ENCODE data around the gene SLC39A9. TPM values are rescaled to one million over a fixed set of nuclear protein-coding genes. Genes with fewer than 3 reads are reported as not detected.

SLC39A9 gene
- total and polyA plus RNA-seq, 2 of the 13 experiments (the other 11 are each of a cell fraction or from before 2014, with no cell fraction given), result 46.6 to 69.5 TPM

DNA sequence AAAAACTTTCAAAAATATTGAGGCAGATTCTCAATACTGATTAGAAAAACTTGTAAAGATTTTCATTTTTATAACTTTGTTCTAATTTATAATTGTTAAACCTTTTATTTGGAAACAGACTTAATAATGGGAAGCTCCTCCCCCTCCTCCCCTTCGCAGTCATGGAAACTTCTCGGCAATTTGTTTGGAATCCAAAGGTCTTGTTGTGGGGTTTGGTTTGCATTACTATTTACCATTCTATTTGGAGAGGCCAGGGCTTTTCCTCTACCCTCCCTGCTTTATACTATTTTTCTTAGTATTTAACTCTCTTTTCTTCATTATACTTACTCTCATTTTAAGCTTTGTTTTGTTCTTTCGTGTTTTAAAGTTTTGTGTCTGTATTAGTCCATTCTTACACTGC lies 6.0 kb downstream of the SLC39A9 start:
- TF ChIP-seq ZNF501 (CRISPR knock-in tag; IDR thresholded peaks at IDR 0.05), result no peak
- TF ChIP-seq, protein P1, sequence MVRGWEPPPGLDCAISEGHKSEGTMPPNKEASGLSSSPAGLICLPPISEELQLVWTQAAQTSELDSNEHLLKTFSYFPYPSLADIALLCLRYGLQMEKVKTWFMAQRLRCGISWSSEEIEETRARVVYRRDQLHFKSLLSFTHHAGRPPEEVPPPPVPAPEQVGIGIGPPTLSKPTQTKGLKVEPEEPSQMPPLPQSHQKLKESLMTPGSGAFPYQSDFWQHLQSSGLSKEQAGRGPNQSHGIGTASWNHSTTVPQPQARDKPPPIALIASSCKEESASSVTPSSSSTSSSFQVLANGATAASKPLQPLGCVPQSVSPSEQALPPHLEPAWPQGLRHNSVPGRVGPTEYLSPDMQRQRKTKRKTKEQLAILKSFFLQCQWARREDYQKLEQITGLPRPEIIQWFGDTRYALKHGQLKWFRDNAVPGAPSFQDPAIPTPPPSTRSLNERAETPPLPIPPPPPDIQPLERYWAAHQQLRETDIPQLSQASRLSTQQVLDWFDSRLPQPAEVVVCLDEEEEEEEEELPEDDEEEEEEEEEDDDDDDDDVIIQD (CRISPR knock-in tag; IDR thresholded peaks at IDR 0.05; ENCODE audit: low read depth), result peak; percentile 49; the same call in 1 of the 2 replicates
- H4K20me1 ChIP-seq (ENCODE audit: insufficient read depth, low read length), result peaks cover 16% of the 10 kb centered on the region

GRCh38 chr14:69404883-69405282 lies 6.4 kb downstream of the SLC39A9 start:
- in situ Hi-C loops (cut with HindIII; ENCODE audit: extremely low pct_ligation_motif_present, low pct_unique_long_range_greater_than_20kb), result no loop called here
- Histone ChIP-seq H3K27me3 (ENCODE audit: control insufficient read depth in 1 of 2, insufficient read depth in 2 of 2, low read length in 2 of 2) (no peaks in the 10 kb centered on the region), H3K4me2 (ENCODE audit: low read depth, low read length) (no peak overlapping the region), H4K20me1 (ENCODE audit: insufficient read depth, low read length) (peaks cover 16% of the 10 kb centered on the region), H3K4me3 (replicated peaks in 1 of 3; ENCODE audit: insufficient read depth in 1 of 3, low read depth in 2 of 3, low read length in 3 of 3) (no peak overlapping the region), H2AFZ (ENCODE audit: low read length) (no peak overlapping the region), H3K4me1 (ENCODE audit: insufficient read depth, low read length) (peaks cover 35% of the 10 kb centered on the region), H3K36me3 (replicated peaks in 1 of 2; ENCODE audit: control insufficient read depth in 1 of 2, insufficient read depth in 2 of 2, low read length in 2 of 2) (peaks cover 3 to 6% of the 10 kb centered on the region in 2 experiments; a peak in 1 of 5 replicates), H3K9me3 (ENCODE audit: low read length) (no peaks in the 10 kb centered on the region), H3K27ac (ENCODE audit: extremely low read length, insufficient read depth, low read length) (no peak overlapping the region), H3K9ac (ENCODE audit: insufficient read depth, low read depth, low read length) (no peak overlapping the region), H3K79me2 (ENCODE audit: insufficient read depth, low read length) (peaks cover 88% of the 10 kb centered on the region)
- CTCF ChIA-PET (ENCODE audit: low intra/inter-chr PET ratio, low total read pairs), result no interaction called here
- TF ChIP-seq KLF13 (CRISPR knock-in tag; IDR thresholded peaks at IDR 0.05), result no peak
- TF ChIP-seq ZNF354B (CRISPR knock-in tag; IDR thresholded peaks at IDR 0.05), result no peak
- TF ChIP-seq ZNF138 (CRISPR knock-in tag; IDR thresholded peaks at IDR 0.05; ENCODE audit: low read depth), result no peak
- TF ChIP-seq ZNF367 (CRISPR knock-in tag; IDR thresholded peaks at IDR 0.05; ENCODE audit: borderline replicate concordance), result no peak
- no peak for TF ChIP-seq IKZF5 (CRISPR knock-in tag; IDR thresholded peaks at IDR 0.05)
- TF ChIP-seq, protein P2, sequence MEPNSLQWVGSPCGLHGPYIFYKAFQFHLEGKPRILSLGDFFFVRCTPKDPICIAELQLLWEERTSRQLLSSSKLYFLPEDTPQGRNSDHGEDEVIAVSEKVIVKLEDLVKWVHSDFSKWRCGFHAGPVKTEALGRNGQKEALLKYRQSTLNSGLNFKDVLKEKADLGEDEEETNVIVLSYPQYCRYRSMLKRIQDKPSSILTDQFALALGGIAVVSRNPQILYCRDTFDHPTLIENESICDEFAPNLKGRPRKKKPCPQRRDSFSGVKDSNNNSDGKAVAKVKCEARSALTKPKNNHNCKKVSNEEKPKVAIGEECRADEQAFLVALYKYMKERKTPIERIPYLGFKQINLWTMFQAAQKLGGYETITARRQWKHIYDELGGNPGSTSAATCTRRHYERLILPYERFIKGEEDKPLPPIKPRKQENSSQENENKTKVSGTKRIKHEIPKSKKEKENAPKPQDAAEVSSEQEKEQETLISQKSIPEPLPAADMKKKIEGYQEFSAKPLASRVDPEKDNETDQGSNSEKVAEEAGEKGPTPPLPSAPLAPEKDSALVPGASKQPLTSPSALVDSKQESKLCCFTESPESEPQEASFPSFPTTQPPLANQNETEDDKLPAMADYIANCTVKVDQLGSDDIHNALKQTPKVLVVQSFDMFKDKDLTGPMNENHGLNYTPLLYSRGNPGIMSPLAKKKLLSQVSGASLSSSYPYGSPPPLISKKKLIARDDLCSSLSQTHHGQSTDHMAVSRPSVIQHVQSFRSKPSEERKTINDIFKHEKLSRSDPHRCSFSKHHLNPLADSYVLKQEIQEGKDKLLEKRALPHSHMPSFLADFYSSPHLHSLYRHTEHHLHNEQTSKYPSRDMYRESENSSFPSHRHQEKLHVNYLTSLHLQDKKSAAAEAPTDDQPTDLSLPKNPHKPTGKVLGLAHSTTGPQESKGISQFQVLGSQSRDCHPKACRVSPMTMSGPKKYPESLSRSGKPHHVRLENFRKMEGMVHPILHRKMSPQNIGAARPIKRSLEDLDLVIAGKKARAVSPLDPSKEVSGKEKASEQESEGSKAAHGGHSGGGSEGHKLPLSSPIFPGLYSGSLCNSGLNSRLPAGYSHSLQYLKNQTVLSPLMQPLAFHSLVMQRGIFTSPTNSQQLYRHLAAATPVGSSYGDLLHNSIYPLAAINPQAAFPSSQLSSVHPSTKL (CRISPR knock-in tag; IDR thresholded peaks at IDR 0.05), result no peak
- TF ChIP-seq ZNF501 (CRISPR knock-in tag; IDR thresholded peaks at IDR 0.05), result no peak
- FAIRE-seq (no peak), DNase-seq (ENCODE audit: low spot score) (no peak), ATAC-seq (no peak)
- intact Hi-C loops (cut with micrococcal nuclease; ENCODE audit: unreplicated experiment), result no loop called here
- WGBS (ENCODE audit: low lambda C conversion rate), result 94% methylated on average over 5 of the region's 5 CpGs
- POLR2A ChIA-PET, result no interaction called here
- BruUV-seq (replicated peaks), result no TSS peak

More for the DNA sequence above, 6.0 kb downstream of the SLC39A9 start:
- intact Hi-C loops (cut with micrococcal nuclease; ENCODE audit: unreplicated experiment) (no loop called here), in situ Hi-C loops (cut with HindIII; ENCODE audit: extremely low pct_ligation_motif_present, low pct_unique_long_range_greater_than_20kb) (no loop called here)
- no peak for FAIRE-seq
- no peaks in the 10 kb centered on the region for H3K9me3 ChIP-seq (ENCODE audit: low read length)
- peaks cover 3 to 6% of the 10 kb centered on the region in 2 experiments; a peak in 1 of 5 replicates for H3K36me3 ChIP-seq (replicated peaks in 1 of 2; ENCODE audit: control insufficient read depth in 1 of 2, insufficient read depth in 2 of 2, low read length in 2 of 2)
- H3K4me3 ChIP-seq (replicated peaks in 1 of 3; ENCODE audit: insufficient read depth in 1 of 3, low read depth in 2 of 3, low read length in 3 of 3), result no peak overlapping the region
- WGBS (ENCODE audit: low lambda C conversion rate), result 82% methylated on average over 3 of the region's 3 CpGs
- no peak for ATAC-seq
- no peak for DNase-seq (ENCODE audit: low spot score)
- BruUV-seq (replicated peaks), result no TSS peak
- ChIA-PET CTCF (ENCODE audit: low intra/inter-chr PET ratio, low total read pairs) (no interaction called here), POLR2A (no interaction called here)
- H3K9ac ChIP-seq (ENCODE audit: insufficient read depth, low read depth, low read length), result no peak overlapping the region
- no peak overlapping the region for H3K27ac ChIP-seq (ENCODE audit: extremely low read length, insufficient read depth, low read length)
- H3K27me3 ChIP-seq (ENCODE audit: control insufficient read depth in 1 of 2, insufficient read depth in 2 of 2, low read length in 2 of 2), result no peaks in the 10 kb centered on the region; a peak in 1 of 5 replicates
- H3K4me1 ChIP-seq (ENCODE audit: insufficient read depth, low read length), result peaks cover 35% of the 10 kb centered on the region
- H2AFZ ChIP-seq (ENCODE audit: low read length), result no peak overlapping the region
- no peak overlapping the region; the same call in 1 of the 2 replicates for H3K4me2 ChIP-seq (ENCODE audit: low read depth, low read length)
- H3K79me2 ChIP-seq (ENCODE audit: insufficient read depth, low read length), result peaks cover 88% of the 10 kb centered on the region

Measured in HepG2 (cell line).